ENCODE measurements around the gene LRRC4C. TPM values are rescaled to one million over a fixed set of nuclear protein-coding genes. Genes with fewer than 3 reads are reported as not detected.

The LRRC4C gene
- total RNA-seq, 1 experiment from 2014 or later, result 0.13 TPM

GRCh38 chr11:41389623-41390130 lies 69.8 kb downstream of the LRRC4C start:
- no peak overlapping the region for H3T11ph ChIP-seq (ENCODE audit: low read length)
- H3K79me2 ChIP-seq (ENCODE audit: insufficient read depth, low read length), result no peaks in the 10 kb centered on the region
- no peak overlapping the region for H2BK5ac ChIP-seq (ENCODE audit: insufficient read length, low read length)
- no peak overlapping the region for H3K14ac ChIP-seq (ENCODE audit: insufficient read depth, low read length)
- H3K56ac ChIP-seq (ENCODE audit: insufficient read length, low read depth, low read length), result no peak overlapping the region
- H4K91ac ChIP-seq (ENCODE audit: insufficient read length, low read depth, low read length), result no peak overlapping the region
- no peak overlapping the region for H2AK5ac ChIP-seq (ENCODE audit: insufficient read length, low read length)
- no peak overlapping the region for H3K9ac ChIP-seq (ENCODE audit: extremely low read depth, insufficient read length, low read length)
- H3K4ac ChIP-seq (ENCODE audit: low read depth, low read length), result no peak overlapping the region
- H3K4me2 ChIP-seq (ENCODE audit: insufficient read depth, insufficient read length, low read length), result no peak overlapping the region
- no peak for DNase-seq
- H3K4me3 Mint-ChIP-seq, result no peak overlapping the region
- no peak overlapping the region for H3K23ac ChIP-seq (ENCODE audit: insufficient read length, low read depth, low read length)
- H3K27ac Mint-ChIP-seq, result no peak overlapping the region
- H3K27ac ChIP-seq (ENCODE audit: insufficient read length, low read depth, low read length), result no peak overlapping the region
- TF ChIP-seq, protein P1, sequence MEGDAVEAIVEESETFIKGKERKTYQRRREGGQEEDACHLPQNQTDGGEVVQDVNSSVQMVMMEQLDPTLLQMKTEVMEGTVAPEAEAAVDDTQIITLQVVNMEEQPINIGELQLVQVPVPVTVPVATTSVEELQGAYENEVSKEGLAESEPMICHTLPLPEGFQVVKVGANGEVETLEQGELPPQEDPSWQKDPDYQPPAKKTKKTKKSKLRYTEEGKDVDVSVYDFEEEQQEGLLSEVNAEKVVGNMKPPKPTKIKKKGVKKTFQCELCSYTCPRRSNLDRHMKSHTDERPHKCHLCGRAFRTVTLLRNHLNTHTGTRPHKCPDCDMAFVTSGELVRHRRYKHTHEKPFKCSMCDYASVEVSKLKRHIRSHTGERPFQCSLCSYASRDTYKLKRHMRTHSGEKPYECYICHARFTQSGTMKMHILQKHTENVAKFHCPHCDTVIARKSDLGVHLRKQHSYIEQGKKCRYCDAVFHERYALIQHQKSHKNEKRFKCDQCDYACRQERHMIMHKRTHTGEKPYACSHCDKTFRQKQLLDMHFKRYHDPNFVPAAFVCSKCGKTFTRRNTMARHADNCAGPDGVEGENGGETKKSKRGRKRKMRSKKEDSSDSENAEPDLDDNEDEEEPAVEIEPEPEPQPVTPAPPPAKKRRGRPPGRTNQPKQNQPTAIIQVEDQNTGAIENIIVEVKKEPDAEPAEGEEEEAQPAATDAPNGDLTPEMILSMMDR (conservative IDR thresholded peaks at IDR 0.05), result no peak
- H3K4me1 Mint-ChIP-seq, result peaks cover 41 to 43% of the 10 kb centered on the region in 2 experiments
- no peaks in the 10 kb centered on the region for H3K36me3 Mint-ChIP-seq (ENCODE audit: insufficient read depth in 1 of 3, low read depth in 3 of 3)
- H3K27me3 ChIP-seq (ENCODE audit: insufficient read depth, low read length), result no peaks in the 10 kb centered on the region
- H3K23me2 ChIP-seq (ENCODE audit: insufficient read length, low read depth, low read length, poor library complexity, severe bottlenecking), result no peaks in the 10 kb centered on the region
- no peak overlapping the region for H4K8ac ChIP-seq (replicated peaks; ENCODE audit: insufficient read length, low read depth, low read length)
- no peak overlapping the region for H4K5ac ChIP-seq (ENCODE audit: insufficient read length, low read depth, low read length)
- WGBS (ENCODE audit: extremely low coverage, insufficient read length, low lambda C conversion rate), result no CpG with 5 or more reads among the region's 3 CpGs
- peaks cover 16% of the 10 kb centered on the region for H3K4me1 ChIP-seq (ENCODE audit: insufficient read depth, low read length)
- H3K9me3 ChIP-seq (ENCODE audit: control insufficient read depth, low read depth, low read length), result no peaks in the 10 kb centered on the region
- H3K18ac ChIP-seq (ENCODE audit: insufficient read length, low read depth, low read length), result no peak overlapping the region
- H4K20me1 ChIP-seq (ENCODE audit: control insufficient read depth, insufficient read depth, insufficient read length), result no peaks in the 10 kb centered on the region
- no peak overlapping the region for H2BK15ac ChIP-seq (ENCODE audit: low read depth, low read length)
- no peak overlapping the region for H2BK20ac ChIP-seq (ENCODE audit: low read depth, low read length, poor library complexity, severe bottlenecking)
- H3K79me1 ChIP-seq (ENCODE audit: insufficient read depth, low read depth, low read length, poor library complexity, severe bottlenecking), result no peaks in the 10 kb centered on the region
- no peak overlapping the region for H2BK120ac ChIP-seq (ENCODE audit: low read depth, low read length, poor library complexity, severe bottlenecking)
- H3K27me3 Mint-ChIP-seq (ENCODE audit: low read depth), result no peaks in the 10 kb centered on the region
- no peaks in the 10 kb centered on the region for H3K9me3 Mint-ChIP-seq
- no peak overlapping the region for H2AFZ ChIP-seq (ENCODE audit: low read length)
- H2BK12ac ChIP-seq (ENCODE audit: insufficient read length, low read depth, low read length), result no peak overlapping the region

All from H9 (cell line).